K562 (cell line): ENCODE measurements around the gene LIX1L. TPM values are rescaled to one million over a fixed set of nuclear protein-coding genes. Genes with fewer than 3 reads are reported as not detected.

Experiments
- CHD4 ChIP-seq: fragments of 200-600 bp; sonication (generic); IDR thresholded peaks from 3 replicates; pipeline ENCODE4 v1.6.1; 2012; ENCODE audit warnings: low read depth, mild to moderate bottlenecking, mixed read lengths, low read length, inconsistent platforms; ENCODE audit not compliant: insufficient read depth, insufficient replicate concordance, poor library complexity, severe bottlenecking
- ETV6 ChIP-seq, 3 experiments: fragments of 150-350 bp in 1 of 3; sonication (generic) in 1 of 3; formaldehyde crosslinking in 1 of 3; IDR thresholded peaks; 2 replicates each; pipeline versions ENCODE4 v1.6.1 to v1.8.0; 2014 to 2022; ENCODE audit warnings: borderline replicate concordance in 2 of 3, low read depth in 2 of 3, antibody characterized with exemption in 1 of 3, low read length in 1 of 3, mild to moderate bottlenecking in 1 of 3, missing genetic modification reagents in 1 of 3
- GABPA ChIP-seq: fragments of 200-800 bp; sonication (Bioruptor generic); conservative IDR thresholded peaks from 2 replicates; pipeline ENCODE4 v1.6.1; 2016; ENCODE audit warnings: low read depth, missing genetic modification characterization, missing compliant biosample characterization
- KDM4B ChIP-seq, 2 experiments: fragments of 450-650 bp in 1 of 2; sonication (generic) in 1 of 2; IDR thresholded peaks; 2 replicates each; pipeline ENCODE4 v1.6.1; 2016 to 2017; ENCODE audit warnings: borderline replicate concordance in 2 of 2, antibody characterized with exemption in 1 of 2, low read depth in 1 of 2, mild to moderate bottlenecking in 1 of 2
- NEUROD1 ChIP-seq: fragments of 150-350 bp; IDR thresholded peaks from 2 replicates; pipeline ENCODE4 v1.6.1; 2014; ENCODE audit warnings: borderline replicate concordance, low read length, low read depth; ENCODE audit not compliant: partially characterized antibody
- NR2C2 ChIP-seq, 2 experiments: fragments of 200-800 bp in 1 of 2; sonication (Bioruptor generic) in 1 of 2; sonication (generic) in 1 of 2; formaldehyde crosslinking in 1 of 2; IDR thresholded peaks; 2 replicates each; pipeline versions ENCODE4 v1.6.1 to v1.8.0; 2016 to 2022; ENCODE audit warnings: mild to moderate bottlenecking in 1 of 2, missing compliant biosample characterization in 1 of 2, missing genetic modification characterization in 1 of 2, missing genetic modification reagents in 1 of 2
- SETDB1 ChIP-seq: IDR thresholded peaks from one replicate; pipeline ENCODE4 v1.6.1; 2012; ENCODE audit warnings: low read length, control low read depth, inconsistent platforms
- SRSF3 ChIP-seq: fragments of 200-400 bp; formaldehyde crosslinking; IDR thresholded peaks from 2 replicates; pipeline ENCODE4 v1.6.1; 2016; ENCODE audit warnings: mild to moderate bottlenecking, low read length, moderate library complexity; ENCODE audit not compliant: insufficient read depth
- TGIF2 ChIP-seq: sonication (generic); formaldehyde crosslinking; IDR thresholded peaks from 2 replicates; pipeline ENCODE4 v1.8.1; 2022; ENCODE audit warnings: mild to moderate bottlenecking, missing genetic modification reagents, moderate library complexity
- TRIM25 ChIP-seq: fragments of 450-650 bp; IDR thresholded peaks from 2 replicates; pipeline ENCODE4 v1.7.0; 2016; ENCODE audit warnings: borderline replicate concordance
- ZNF197 ChIP-seq: fragments of 200-800 bp; sonication (Bioruptor generic); IDR thresholded peaks from 2 replicates; pipeline ENCODE4 v1.6.1; 2016; ENCODE audit warnings: low read depth, missing genetic modification characterization, missing compliant biosample characterization
- ZNF354B ChIP-seq: fragments of 250-450 bp; sonication (Bioruptor Pico); IDR thresholded peaks from 2 replicates; pipeline ENCODE4 v1.4.0; 2020
- ZNF586 ChIP-seq: fragments of 450-650 bp; formaldehyde crosslinking; conservative IDR thresholded peaks from 2 replicates; pipeline ENCODE4 v1.4.0; 2020; ENCODE audit warnings: mild to moderate bottlenecking, moderate library complexity
- ZNF830 ChIP-seq: fragments of 250-450 bp; sonication (Bioruptor Pico); IDR thresholded peaks from 2 replicates; pipeline ENCODE4 v1.5.0; 2021; ENCODE audit warnings: mild to moderate bottlenecking
- polyA plus RNA-seq, 8 experiments: library from polyadenylated mRNA; depleted of rRNA in 4 of 8; stranded (reverse) in 5 of 8; unstranded in 3 of 8; fragments of >200 nt; fragmentation: Nextera tagmentation in 2 of 8; fragmentation: Illumina TruSeq in 1 of 8; extraction: Ambion mirVana in 2 of 8; extraction: Trizol in 1 of 8; gene quantifications; 2 replicates each; pipeline versions ENCODE4 v1.2.1 to v1.2.3, GENCODE V29; 2011 to 2014; ENCODE audit warnings: inconsistent platforms in 1 of 8, missing spikeins in 1 of 8
- total RNA-seq, 7 experiments: library from RNA; depleted of rRNA in 6 of 7; stranded (reverse); fragments of >200 nt in 6 of 7; fragmentation: Illumina TruSeq in 2 of 7; extraction: Trizol in 2 of 7; gene quantifications; 2 replicates each; pipeline versions ENCODE4 v1.2.1 to v1.2.3, GENCODE V29; 2011 to 2021; ENCODE audit warnings: low replicate concordance in 1 of 7
- TF ChIP-seq, protein P1 (sequence below): fragments of 200-800 bp; sonication (Bioruptor generic); IDR thresholded peaks from 2 replicates; pipeline ENCODE4 v1.6.1; 2016; ENCODE audit warnings: missing genetic modification characterization, missing compliant biosample characterization
- TF ChIP-seq, protein P2 (sequence below): fragments of 450-650 bp; IDR thresholded peaks from 2 replicates; pipeline ENCODE4 v1.6.1; 2014; ENCODE audit warnings: low read depth, mild to moderate bottlenecking, moderate library complexity, borderline replicate concordance

The LIX1L gene
- total and polyA plus RNA-seq, 9 of the 15 experiments (the other 6 are each of a cell fraction or from before 2014, with no cell fraction given): 4.6 to 26.5 (median 12.5) TPM

DNA sequence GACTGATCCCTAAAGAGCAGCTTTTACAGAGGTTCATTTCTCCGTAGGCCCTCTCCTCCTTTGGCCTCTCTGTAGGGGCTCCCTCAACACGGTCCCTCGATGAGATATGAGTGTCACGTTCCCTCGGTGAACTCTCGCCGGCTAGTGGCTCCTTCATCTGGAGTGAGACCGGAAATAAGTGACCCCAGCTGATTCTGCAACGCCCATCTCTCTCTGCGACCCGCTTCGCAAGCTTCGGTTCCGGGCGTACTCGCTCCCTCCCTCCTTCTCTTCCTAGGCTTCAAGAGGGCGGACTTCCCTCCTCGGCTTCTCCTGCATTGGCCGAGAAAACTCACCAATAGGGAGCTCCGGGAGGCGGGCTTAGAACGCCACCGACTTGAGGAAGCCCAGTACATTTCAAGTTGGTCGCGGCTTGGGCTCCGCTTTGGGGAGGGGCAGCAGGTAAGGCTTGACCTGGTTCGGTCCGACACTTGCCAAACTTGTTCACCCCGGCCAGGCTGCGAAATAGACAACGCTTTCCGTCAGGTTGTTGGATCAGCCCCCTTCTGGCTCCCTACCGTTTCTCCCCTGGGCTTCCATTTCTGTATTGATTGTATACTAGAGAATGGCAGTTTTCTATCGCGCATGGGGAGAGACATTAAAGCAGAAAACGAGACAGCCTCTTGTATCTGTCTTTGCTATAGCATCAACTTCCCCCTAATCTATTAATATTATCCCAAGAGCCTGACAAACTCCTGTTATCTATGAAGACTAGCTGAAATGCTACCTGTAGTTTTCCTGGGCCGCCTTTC is 6.7 kb upstream of the LIX1L start, which contains the start of the genes ANKRD34A and POLR3GL (continued):
- TF ChIP-seq, protein P1, sequence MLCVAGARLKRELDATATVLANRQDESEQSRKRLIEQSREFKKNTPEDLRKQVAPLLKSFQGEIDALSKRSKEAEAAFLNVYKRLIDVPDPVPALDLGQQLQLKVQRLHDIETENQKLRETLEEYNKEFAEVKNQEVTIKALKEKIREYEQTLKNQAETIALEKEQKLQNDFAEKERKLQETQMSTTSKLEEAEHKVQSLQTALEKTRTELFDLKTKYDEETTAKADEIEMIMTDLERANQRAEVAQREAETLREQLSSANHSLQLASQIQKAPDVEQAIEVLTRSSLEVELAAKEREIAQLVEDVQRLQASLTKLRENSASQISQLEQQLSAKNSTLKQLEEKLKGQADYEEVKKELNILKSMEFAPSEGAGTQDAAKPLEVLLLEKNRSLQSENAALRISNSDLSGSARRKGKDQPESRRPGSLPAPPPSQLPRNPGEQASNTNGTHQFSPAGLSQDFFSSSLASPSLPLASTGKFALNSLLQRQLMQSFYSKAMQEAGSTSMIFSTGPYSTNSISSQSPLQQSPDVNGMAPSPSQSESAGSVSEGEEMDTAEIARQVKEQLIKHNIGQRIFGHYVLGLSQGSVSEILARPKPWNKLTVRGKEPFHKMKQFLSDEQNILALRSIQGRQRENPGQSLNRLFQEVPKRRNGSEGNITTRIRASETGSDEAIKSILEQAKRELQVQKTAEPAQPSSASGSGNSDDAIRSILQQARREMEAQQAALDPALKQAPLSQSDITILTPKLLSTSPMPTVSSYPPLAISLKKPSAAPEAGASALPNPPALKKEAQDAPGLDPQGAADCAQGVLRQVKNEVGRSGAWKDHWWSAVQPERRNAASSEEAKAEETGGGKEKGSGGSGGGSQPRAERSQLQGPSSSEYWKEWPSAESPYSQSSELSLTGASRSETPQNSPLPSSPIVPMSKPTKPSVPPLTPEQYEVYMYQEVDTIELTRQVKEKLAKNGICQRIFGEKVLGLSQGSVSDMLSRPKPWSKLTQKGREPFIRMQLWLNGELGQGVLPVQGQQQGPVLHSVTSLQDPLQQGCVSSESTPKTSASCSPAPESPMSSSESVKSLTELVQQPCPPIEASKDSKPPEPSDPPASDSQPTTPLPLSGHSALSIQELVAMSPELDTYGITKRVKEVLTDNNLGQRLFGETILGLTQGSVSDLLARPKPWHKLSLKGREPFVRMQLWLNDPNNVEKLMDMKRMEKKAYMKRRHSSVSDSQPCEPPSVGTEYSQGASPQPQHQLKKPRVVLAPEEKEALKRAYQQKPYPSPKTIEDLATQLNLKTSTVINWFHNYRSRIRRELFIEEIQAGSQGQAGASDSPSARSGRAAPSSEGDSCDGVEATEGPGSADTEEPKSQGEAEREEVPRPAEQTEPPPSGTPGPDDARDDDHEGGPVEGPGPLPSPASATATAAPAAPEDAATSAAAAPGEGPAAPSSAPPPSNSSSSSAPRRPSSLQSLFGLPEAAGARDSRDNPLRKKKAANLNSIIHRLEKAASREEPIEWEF (CRISPR knock-in tag): no peak
- peak in 1 of 2 experiments; percentile 31; a peak in 1 of 4 replicates for TF ChIP-seq ETV6 (IDR thresholded peaks at IDR 0.05; ENCODE audit: borderline replicate concordance in 1 of 2, low read depth in 2 of 2, low read length in 1 of 2)
- no peak for TF ChIP-seq ETV6 (CRISPR knock-in tag; IDR thresholded peaks at IDR 0.05; ENCODE audit: borderline replicate concordance)
- TF ChIP-seq CHD4: no peak
- TF ChIP-seq NR2C2 (CRISPR knock-in tag; IDR thresholded peaks at IDR 0.05): no peak
- peak; percentile 84 for TF ChIP-seq NR2C2 (tag; IDR thresholded peaks at IDR 0.05)
- TF ChIP-seq SRSF3: no peak
- TF ChIP-seq TGIF2 (CRISPR knock-in tag): no peak
- no peak for TF ChIP-seq ZNF586 (CRISPR knock-in tag)
- TF ChIP-seq SETDB1: no peak
- TF ChIP-seq ZNF354B (CRISPR knock-in tag): no peak
- TF ChIP-seq TRIM25: no peak
- TF ChIP-seq KDM4B (IDR thresholded peaks at IDR 0.05; ENCODE audit: borderline replicate concordance in 2 of 2, low read depth in 1 of 2): 0 out of 4 replicates have a peak, but pooled peaks of 1 of the 2 experiments have one; percentile 39
- no peak for TF ChIP-seq ZNF830 (CRISPR knock-in tag)
- TF ChIP-seq ZNF197: no peak
- TF ChIP-seq, protein P2, sequence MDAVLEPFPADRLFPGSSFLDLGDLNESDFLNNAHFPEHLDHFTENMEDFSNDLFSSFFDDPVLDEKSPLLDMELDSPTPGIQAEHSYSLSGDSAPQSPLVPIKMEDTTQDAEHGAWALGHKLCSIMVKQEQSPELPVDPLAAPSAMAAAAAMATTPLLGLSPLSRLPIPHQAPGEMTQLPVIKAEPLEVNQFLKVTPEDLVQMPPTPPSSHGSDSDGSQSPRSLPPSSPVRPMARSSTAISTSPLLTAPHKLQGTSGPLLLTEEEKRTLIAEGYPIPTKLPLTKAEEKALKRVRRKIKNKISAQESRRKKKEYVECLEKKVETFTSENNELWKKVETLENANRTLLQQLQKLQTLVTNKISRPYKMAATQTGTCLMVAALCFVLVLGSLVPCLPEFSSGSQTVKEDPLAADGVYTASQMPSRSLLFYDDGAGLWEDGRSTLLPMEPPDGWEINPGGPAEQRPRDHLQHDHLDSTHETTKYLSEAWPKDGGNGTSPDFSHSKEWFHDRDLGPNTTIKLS: no peak
- peak; percentile 20 for TF ChIP-seq NEUROD1
- peak; percentile 86 for TF ChIP-seq GABPA
